Esophagus squamous epithelium (tissue), 4 donors: ENCODE measurements around the gene CRABP2.

Experiments
- POLR2A ChIP-seq, 4 donors: fragments of 450-650 bp; IDR thresholded peaks; one replicate each; pipeline ENCODE4 v1.6.1; 2017; ENCODE audit warnings: antibody characterized with exemption in 4 of 4, mild to moderate bottlenecking in 4 of 4, moderate library complexity in 3 of 4
- TF ChIP-seq, protein P1 (sequence below), 6 experiments: fragments of 450-650 bp in 4 of 6; fragments of 200-600 bp in 2 of 6; sonication (generic) in 2 of 6; IDR thresholded peaks; one replicate each; pipeline ENCODE4 v1.5.1; 2016 to 2019; ENCODE audit warnings: antibody characterized with exemption in 6 of 6, mild to moderate bottlenecking in 4 of 6, moderate library complexity in 4 of 6

GRCh38 chr1:156748670-156749418 lies 43.5 kb upstream of the CRABP2 start:
- TF ChIP-seq, protein P1, sequence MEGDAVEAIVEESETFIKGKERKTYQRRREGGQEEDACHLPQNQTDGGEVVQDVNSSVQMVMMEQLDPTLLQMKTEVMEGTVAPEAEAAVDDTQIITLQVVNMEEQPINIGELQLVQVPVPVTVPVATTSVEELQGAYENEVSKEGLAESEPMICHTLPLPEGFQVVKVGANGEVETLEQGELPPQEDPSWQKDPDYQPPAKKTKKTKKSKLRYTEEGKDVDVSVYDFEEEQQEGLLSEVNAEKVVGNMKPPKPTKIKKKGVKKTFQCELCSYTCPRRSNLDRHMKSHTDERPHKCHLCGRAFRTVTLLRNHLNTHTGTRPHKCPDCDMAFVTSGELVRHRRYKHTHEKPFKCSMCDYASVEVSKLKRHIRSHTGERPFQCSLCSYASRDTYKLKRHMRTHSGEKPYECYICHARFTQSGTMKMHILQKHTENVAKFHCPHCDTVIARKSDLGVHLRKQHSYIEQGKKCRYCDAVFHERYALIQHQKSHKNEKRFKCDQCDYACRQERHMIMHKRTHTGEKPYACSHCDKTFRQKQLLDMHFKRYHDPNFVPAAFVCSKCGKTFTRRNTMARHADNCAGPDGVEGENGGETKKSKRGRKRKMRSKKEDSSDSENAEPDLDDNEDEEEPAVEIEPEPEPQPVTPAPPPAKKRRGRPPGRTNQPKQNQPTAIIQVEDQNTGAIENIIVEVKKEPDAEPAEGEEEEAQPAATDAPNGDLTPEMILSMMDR (IDR thresholded peaks at IDR 0.05) = peak in 3 of 6 experiments; percentile 7 to 19 (median 8)
- TF ChIP-seq POLR2A (IDR thresholded peaks at IDR 0.05) = peak in 1 of 4 donors; percentile 58
